Right lobe of liver (tissue), 6 donors: Measurements from ENCODE around the gene CPOX. TPM values are rescaled to one million over a fixed set of nuclear protein-coding genes. Genes with fewer than 3 reads are reported as not detected.

Experiments
- ATAC-seq, 4 donors: fragments of 200-7000 bp; cut with Tn5 transposase; one replicate each; pipeline ENCODE4 v1.9.1; 2020; ENCODE audit warnings: mild to moderate bottlenecking in 4 of 4, moderate library complexity in 4 of 4
- DNase-seq, 3 donors: peaks; one replicate each; pipeline ENCODE4 v3.0.0-alpha.2; 2020
- H3K27ac ChIP-seq, 3 donors: fragments of 200-600 bp; one replicate each; pipeline ENCODE4 v1.8.0; 2022
- H3K27me3 ChIP-seq, 2 donors: fragments of 200-600 bp; one replicate each; pipeline ENCODE4 v1.8.0; 2022
- H3K36me3 ChIP-seq, 4 donors: fragments of 200-600 bp; sonication (generic) in 1 of 4; one replicate each; pipeline versions ENCODE4 v1.5.1 to v1.8.0; 2017 to 2022; ENCODE audit warnings: control low read depth in 1 of 4
- H3K4me1 ChIP-seq, 4 donors: fragments of 200-600 bp; sonication (generic) in 1 of 4; one replicate each; pipeline versions ENCODE4 v1.5.1 to v1.8.0; 2017 to 2022; ENCODE audit warnings: control low read depth in 1 of 4
- H3K4me3 ChIP-seq, 3 donors: fragments of 200-600 bp; one replicate each; pipeline ENCODE4 v1.8.0; 2022
- H3K9me3 ChIP-seq, 4 donors: fragments of 200-600 bp; sonication (generic) in 1 of 4; one replicate each; pipeline versions ENCODE4 v1.5.1 to v1.8.0; 2017 to 2022; ENCODE audit warnings: control low read depth in 1 of 4
- POLR2A ChIP-seq: fragments of 450-650 bp; IDR thresholded peaks from one replicate; pipeline ENCODE4 v1.6.1; 2017; ENCODE audit warnings: antibody characterized with exemption, mild to moderate bottlenecking
- WGBS: methylation state at CpG from one replicate; pipeline ENCODE4 v1.1.6; 2018; ENCODE audit warnings: low coverage, low lambda C conversion rate; ENCODE audit not compliant: insufficient coverage; ENCODE audit errors: missing lambda C conversion rate; 5-methylcytosine and 5-hydroxymethylcytosine counted together
- intact Hi-C, 2 donors: fragments of 100-400 bp; cut with DNase I; formaldehyde crosslinking; loops; one replicate each; pipeline versions ENCODE4 v1.11.2 to v1.14.1; 2022
- total RNA-seq, 6 experiments: library from RNA; depleted of rRNA in 2 of 6; stranded (reverse); fragments of >200 nt in 2 of 6; fragmentation: NEBNext Ultra II Directional in 3 of 6; extraction: Animal tissue kit (Norgen Biotek cat#: 25700) in 3 of 6; gene quantifications; one replicate each; pipeline versions ENCODE4 v1.1.0 to v1.2.4, GENCODE V29; 2016 to 2023
- TF ChIP-seq, protein P1 (sequence below), 4 donors: fragments of 200-600 bp in 3 of 4; fragments of 450-650 bp in 1 of 4; IDR thresholded peaks; one replicate each; pipeline versions ENCODE4 v1.5.1 to v1.8.0; 2016 to 2022; ENCODE audit warnings: antibody characterized with exemption in 4 of 4, mild to moderate bottlenecking in 2 of 4
- donor health status: DM: no; HTN: yes; CAD: no.
- donor health status: DM: no; HTN: no; CAD: no.
- donor health status: DM: no; HTN: no; CAD: no.
- donor health status: DM: no; HTN: yes; CAD: no.
- donor health status: DM: no; HTN: yes; CAD: no.

The CPOX gene
- total RNA-seq, 6 experiments from 2014 or later = 20.3 to 26.9 (median 22.6) TPM

- Histone ChIP-seq H3K4me1 (peaks cover 0 to 39% (median 10%) of the 10 kb centered on the region in 4 donors), H3K36me3 (no peaks in the 10 kb centered on the region), H3K27ac (no peak overlapping the region), H3K27me3 (no peaks in the 10 kb centered on the region), H3K9me3 (no peaks in the 10 kb centered on the region), H3K4me3 (no peak overlapping the region)
- intact Hi-C loops = no loop called here
- DNase-seq (peak in 1 of 3 donors; percentile 47), ATAC-seq (peak; percentile 90 to 97 (median 94))
- TF ChIP-seq POLR2A = no peak
- TF ChIP-seq, protein P1, sequence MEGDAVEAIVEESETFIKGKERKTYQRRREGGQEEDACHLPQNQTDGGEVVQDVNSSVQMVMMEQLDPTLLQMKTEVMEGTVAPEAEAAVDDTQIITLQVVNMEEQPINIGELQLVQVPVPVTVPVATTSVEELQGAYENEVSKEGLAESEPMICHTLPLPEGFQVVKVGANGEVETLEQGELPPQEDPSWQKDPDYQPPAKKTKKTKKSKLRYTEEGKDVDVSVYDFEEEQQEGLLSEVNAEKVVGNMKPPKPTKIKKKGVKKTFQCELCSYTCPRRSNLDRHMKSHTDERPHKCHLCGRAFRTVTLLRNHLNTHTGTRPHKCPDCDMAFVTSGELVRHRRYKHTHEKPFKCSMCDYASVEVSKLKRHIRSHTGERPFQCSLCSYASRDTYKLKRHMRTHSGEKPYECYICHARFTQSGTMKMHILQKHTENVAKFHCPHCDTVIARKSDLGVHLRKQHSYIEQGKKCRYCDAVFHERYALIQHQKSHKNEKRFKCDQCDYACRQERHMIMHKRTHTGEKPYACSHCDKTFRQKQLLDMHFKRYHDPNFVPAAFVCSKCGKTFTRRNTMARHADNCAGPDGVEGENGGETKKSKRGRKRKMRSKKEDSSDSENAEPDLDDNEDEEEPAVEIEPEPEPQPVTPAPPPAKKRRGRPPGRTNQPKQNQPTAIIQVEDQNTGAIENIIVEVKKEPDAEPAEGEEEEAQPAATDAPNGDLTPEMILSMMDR (IDR thresholded peaks at IDR 0.05) = peak; percentile 77 to 79 (median 78)
- WGBS = 0% methylated on average over 4 of the region's 4 CpGs
These were observed 8.8 kb upstream of the CPOX start for GRCh38 chr3:98602078-98602678.

DNA sequence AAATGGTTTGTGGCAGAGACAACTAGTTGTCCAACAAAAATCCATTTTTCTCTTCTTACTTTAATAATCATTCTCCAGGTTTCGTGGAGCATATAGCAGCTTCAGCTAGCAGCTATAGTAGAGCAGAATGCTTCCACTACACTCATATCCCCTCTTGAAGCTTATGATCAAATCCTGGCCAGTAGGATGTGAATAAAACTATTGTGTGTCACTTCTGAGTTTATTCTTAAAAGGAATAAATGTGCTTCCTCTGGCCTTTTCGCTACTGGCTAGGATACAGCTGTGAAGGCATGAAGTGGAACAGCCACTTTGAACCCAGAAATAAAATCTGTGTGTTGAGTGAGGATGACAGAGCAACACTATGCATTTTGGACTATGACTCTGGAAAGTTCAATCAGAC lies 7.8 kb upstream of the CPOX start:
- Histone ChIP-seq H3K27ac (peak overlapping the region in 1 of 3 donors; percentile 63), H3K27me3 (no peaks in the 10 kb centered on the region), H3K4me3 (no peak overlapping the region), H3K9me3 (no peaks in the 10 kb centered on the region), H3K36me3 (no peaks in the 10 kb centered on the region), H3K4me1 (peaks cover 0 to 46% (median 12%) of the 10 kb centered on the region in 4 donors)
- ATAC-seq (no peak), DNase-seq (no peak)
- intact Hi-C loops = no loop called here
- TF ChIP-seq POLR2A = no peak
- TF ChIP-seq, protein P1 (IDR thresholded peaks at IDR 0.05) = no peak
- WGBS = 74% methylated on average over 2 of the region's 2 CpGs

DNA sequence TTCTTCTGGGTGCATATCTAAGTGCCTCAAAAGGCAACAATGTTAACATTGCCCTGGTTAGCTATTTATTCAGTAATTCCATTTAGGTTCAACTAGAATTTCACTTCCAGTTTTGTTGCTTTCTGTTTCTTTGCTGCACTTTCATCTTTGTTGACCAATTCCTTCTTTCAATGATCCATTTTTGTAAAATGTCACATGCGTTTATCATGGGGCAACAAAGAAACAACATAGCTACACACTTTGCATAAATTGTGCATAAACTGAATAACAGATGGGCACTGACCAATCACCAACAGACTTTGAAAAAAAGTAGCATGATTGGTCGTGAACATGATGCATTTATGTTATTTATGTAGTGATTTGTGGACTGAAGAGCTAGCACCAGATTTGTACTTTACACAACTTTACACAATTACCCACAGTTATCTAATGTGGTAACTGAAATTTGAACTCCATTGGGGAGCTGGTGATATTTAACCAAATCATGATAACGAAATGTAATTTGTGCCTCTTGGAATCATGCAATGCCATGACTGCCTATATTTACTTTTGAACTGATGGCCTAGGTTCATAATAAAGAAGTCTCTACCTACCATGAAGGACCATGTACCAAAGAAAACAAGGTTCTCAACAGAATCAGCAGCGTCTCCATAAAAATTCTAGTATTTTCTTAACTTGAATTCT lies 7.1 kb upstream of the CPOX start:
- WGBS = 35% methylated on average over 4 of the region's 4 CpGs
- TF ChIP-seq, protein P1 (IDR thresholded peaks at IDR 0.05) = no peak
- no peak for TF ChIP-seq POLR2A
- DNase-seq (no peak), ATAC-seq (peak; percentile 36 to 70 (median 44))
- intact Hi-C loops = no loop called here
- no peaks in the 10 kb centered on the region for H3K27me3 ChIP-seq
- peaks cover 0 to 49% (median 13%) of the 10 kb centered on the region in 4 donors for H3K4me1 ChIP-seq
- no peaks in the 10 kb centered on the region for H3K9me3 ChIP-seq
- H3K4me3 ChIP-seq = no peak overlapping the region
- H3K27ac ChIP-seq = peak overlapping the region in 1 of 3 donors; percentile 63
- no peaks in the 10 kb centered on the region for H3K36me3 ChIP-seq

GRCh38 chr3:98599647-98600411 lies 6.4 kb upstream of the CPOX start:
- Histone ChIP-seq H3K36me3 (no peaks in the 10 kb centered on the region), H3K4me1 (peaks cover 0 to 56% (median 17%) of the 10 kb centered on the region in 4 donors), H3K27me3 (no peaks in the 10 kb centered on the region), H3K4me3 (no peak overlapping the region), H3K9me3 (no peaks in the 10 kb centered on the region), H3K27ac (peak overlapping the region in 1 of 3 donors; percentile 20)
- no peak for DNase-seq
- TF ChIP-seq, protein P1 (IDR thresholded peaks at IDR 0.05) = no peak
- TF ChIP-seq POLR2A = no peak
- 58% methylated on average over 5 of the region's 5 CpGs for WGBS
- intact Hi-C loops = no loop called here
- no peak for ATAC-seq
